ENCODE results near the gene MYL6. TPM values are rescaled to one million over a fixed set of nuclear protein-coding genes. Genes with fewer than 3 reads are reported as not detected.

MYL6 gene
- total RNA-seq, 1 experiment from 2014 or later, result 554 TPM

- TF ChIP-seq CBX3 (IDR thresholded peaks at IDR 0.05; ENCODE audit: low read depth) (no peak), ELF1 (IDR thresholded peaks at IDR 0.05; ENCODE audit: borderline replicate concordance, low read depth) (no peak), POLR2A (IDR thresholded peaks at IDR 0.05; ENCODE audit: borderline replicate concordance, extremely low read depth, insufficient read depth, insufficient read length) (no peak), SRF (IDR thresholded peaks at IDR 0.05; ENCODE audit: low read depth) (no peak), ZNF274 (IDR thresholded peaks at IDR 0.05; ENCODE audit: low read depth, low read length) (no peak), FOSL1 (IDR thresholded peaks at IDR 0.05; ENCODE audit: low read depth) (no peak), MAX (IDR thresholded peaks at IDR 0.05) (no peak), SIN3A (IDR thresholded peaks at IDR 0.05; ENCODE audit: low read depth) (no peak), ZBTB33 (IDR thresholded peaks at IDR 0.05; ENCODE audit: extremely low read depth, insufficient replicate concordance, low read length) (no peak)
- TF ChIP-seq, protein P1, sequence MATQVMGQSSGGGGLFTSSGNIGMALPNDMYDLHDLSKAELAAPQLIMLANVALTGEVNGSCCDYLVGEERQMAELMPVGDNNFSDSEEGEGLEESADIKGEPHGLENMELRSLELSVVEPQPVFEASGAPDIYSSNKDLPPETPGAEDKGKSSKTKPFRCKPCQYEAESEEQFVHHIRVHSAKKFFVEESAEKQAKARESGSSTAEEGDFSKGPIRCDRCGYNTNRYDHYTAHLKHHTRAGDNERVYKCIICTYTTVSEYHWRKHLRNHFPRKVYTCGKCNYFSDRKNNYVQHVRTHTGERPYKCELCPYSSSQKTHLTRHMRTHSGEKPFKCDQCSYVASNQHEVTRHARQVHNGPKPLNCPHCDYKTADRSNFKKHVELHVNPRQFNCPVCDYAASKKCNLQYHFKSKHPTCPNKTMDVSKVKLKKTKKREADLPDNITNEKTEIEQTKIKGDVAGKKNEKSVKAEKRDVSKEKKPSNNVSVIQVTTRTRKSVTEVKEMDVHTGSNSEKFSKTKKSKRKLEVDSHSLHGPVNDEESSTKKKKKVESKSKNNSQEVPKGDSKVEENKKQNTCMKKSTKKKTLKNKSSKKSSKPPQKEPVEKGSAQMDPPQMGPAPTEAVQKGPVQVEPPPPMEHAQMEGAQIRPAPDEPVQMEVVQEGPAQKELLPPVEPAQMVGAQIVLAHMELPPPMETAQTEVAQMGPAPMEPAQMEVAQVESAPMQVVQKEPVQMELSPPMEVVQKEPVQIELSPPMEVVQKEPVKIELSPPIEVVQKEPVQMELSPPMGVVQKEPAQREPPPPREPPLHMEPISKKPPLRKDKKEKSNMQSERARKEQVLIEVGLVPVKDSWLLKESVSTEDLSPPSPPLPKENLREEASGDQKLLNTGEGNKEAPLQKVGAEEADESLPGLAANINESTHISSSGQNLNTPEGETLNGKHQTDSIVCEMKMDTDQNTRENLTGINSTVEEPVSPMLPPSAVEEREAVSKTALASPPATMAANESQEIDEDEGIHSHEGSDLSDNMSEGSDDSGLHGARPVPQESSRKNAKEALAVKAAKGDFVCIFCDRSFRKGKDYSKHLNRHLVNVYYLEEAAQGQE (IDR thresholded peaks at IDR 0.05; ENCODE audit: low read depth), result no peak
- intact Hi-C loops (cut with micrococcal nuclease), result no loop called here
- CTCF ChIA-PET, result interaction anchor here (1.3 kb wide), 1 partner anchor 35 kb away, joined by 3 read pairs; the partner anchor contains the start of gene SMARCC2
Observed at GRCh38 chr12:56154818-56155217, 3.3 kb upstream of the MYL6 start.

More at GRCh38 chr12:56154818-56155217, 3.3 kb upstream of the MYL6 start:
- Histone ChIP-seq H3K9me3 (ENCODE audit: control insufficient read depth in 1 of 2, insufficient read depth in 1 of 2, low read depth in 1 of 2, low read length in 2 of 2) (no peaks in the 10 kb centered on the region), H4K20me1 (ENCODE audit: insufficient read depth) (no peaks in the 10 kb centered on the region), H3K4me1 (ENCODE audit: control insufficient read depth in 1 of 2, insufficient read depth in 2 of 2, low read length in 2 of 2) (peaks cover 23 to 40% of the 10 kb centered on the region in 2 experiments), H3K4me3 (replicated peaks in 1 of 2; ENCODE audit: low read depth in 1 of 2, low read length in 2 of 2) (no peak overlapping the region), H3K4me2 (ENCODE audit: low read length) (no peak overlapping the region), H3K27me3 (ENCODE audit: insufficient read depth, low read length) (no peaks in the 10 kb centered on the region), H3K79me2 (ENCODE audit: insufficient read depth, low read length) (peaks cover 17% of the 10 kb centered on the region), H3K27ac (ENCODE audit: low read depth, low read length) (no peak overlapping the region), H2AFZ (ENCODE audit: low read depth, low read length, poor library complexity, severe bottlenecking) (no peak overlapping the region), H3K36me3 (ENCODE audit: control insufficient read depth in 1 of 2, insufficient read depth in 2 of 2, low read length in 2 of 2) (peaks cover under 1 to 9% of the 10 kb centered on the region in 2 experiments; a peak in 2 of 4 replicates), H3K9ac (ENCODE audit: low read length) (no peak overlapping the region), H3K9me2 (ENCODE audit: insufficient read depth) (no peaks in the 10 kb centered on the region)
- no TSS peak for BruUV-seq (replicated peaks)
- RAD21 ChIA-PET (ENCODE audit: low non-redundant PET in 1 of 2, low total read pairs in 2 of 2, uncharacterized antibody in 2 of 2, unreplicated experiment in 2 of 2), result no interaction called here
- POLR2A ChIA-PET, result no interaction called here
- ATAC-seq (no peak), DNase-seq (ENCODE audit: low read depth, low spot score) (no peak)

Measured in HCT116 (cell line).